GM23338 (cell line): Measurements from ENCODE around the gene ERI3.

Experiments used
- EZH2 ChIP-seq: fragments of 200-600 bp; sonication (generic); IDR thresholded peaks from one replicate; pipeline ENCODE4 v1.8.0; 2017; ENCODE audit warnings: antibody characterized with exemption, mild to moderate bottlenecking, low read depth; ENCODE audit not compliant: unreplicated experiment
- JUNB ChIP-seq: IDR thresholded peaks from one replicate; pipeline ENCODE4 v1.6.1; 2016; ENCODE audit warnings: antibody characterized with exemption; ENCODE audit not compliant: unreplicated experiment
- POLR2AphosphoS5 ChIP-seq: IDR thresholded peaks from 2 replicates; pipeline ENCODE4 v1.6.1; 2016; ENCODE audit warnings: antibody characterized with exemption, low read depth
- TF ChIP-seq, protein P1 (sequence below), 2 experiments: fragments of 200-600 bp in 1 of 2; sonication (generic) in 1 of 2; conservative IDR thresholded peaks; 2 replicates each; pipeline versions ENCODE4 v1.5.1 to v1.6.1; 2016 to 2017; ENCODE audit warnings: antibody characterized with exemption in 2 of 2, low read depth in 2 of 2, mild to moderate bottlenecking in 2 of 2, moderate library complexity in 1 of 2

GRCh38 chr1:44300852-44301251 lies 54.2 kb downstream of the ERI3 start:
- TF ChIP-seq, protein P1, sequence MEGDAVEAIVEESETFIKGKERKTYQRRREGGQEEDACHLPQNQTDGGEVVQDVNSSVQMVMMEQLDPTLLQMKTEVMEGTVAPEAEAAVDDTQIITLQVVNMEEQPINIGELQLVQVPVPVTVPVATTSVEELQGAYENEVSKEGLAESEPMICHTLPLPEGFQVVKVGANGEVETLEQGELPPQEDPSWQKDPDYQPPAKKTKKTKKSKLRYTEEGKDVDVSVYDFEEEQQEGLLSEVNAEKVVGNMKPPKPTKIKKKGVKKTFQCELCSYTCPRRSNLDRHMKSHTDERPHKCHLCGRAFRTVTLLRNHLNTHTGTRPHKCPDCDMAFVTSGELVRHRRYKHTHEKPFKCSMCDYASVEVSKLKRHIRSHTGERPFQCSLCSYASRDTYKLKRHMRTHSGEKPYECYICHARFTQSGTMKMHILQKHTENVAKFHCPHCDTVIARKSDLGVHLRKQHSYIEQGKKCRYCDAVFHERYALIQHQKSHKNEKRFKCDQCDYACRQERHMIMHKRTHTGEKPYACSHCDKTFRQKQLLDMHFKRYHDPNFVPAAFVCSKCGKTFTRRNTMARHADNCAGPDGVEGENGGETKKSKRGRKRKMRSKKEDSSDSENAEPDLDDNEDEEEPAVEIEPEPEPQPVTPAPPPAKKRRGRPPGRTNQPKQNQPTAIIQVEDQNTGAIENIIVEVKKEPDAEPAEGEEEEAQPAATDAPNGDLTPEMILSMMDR (conservative IDR thresholded peaks at IDR 0.05; ENCODE audit: low read depth in 2 of 2), result no peak
- TF ChIP-seq EZH2 (no peak), POLR2AphosphoS5 (no peak), JUNB (no peak)
